ENCODE data around the gene MEDAG.
A peak's percentile ranks its signal among the peaks of the same experiment; 100 is the strongest.

MEDAG gene

DNA sequence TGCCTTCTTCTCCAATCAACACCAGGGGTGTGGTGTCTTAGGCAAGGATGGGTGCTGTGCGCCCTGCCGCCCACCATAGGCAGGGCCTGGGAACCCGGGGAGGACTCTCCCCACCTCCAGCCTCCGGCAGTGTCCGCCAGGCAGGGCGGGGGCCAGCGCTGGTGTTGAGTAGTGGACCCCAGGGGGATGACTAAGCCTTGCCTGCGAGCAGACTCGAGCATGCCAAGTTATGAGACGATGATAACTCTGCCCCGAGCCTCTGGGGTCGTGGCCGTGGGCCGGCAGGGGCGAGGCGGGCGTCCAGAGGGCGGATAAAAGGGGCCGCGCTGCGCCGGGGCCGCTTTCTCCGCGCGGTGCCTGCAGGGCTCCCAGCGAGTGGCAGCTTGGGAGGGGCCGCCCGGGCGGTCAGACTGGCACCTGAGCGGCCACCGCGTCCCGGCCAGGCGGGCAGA lies at the start of gene MEDAG:
Gene MEDAG (plus strand): TSS at position 340 of the 452 bp plus-strand sequence. CDS start 245 bp downstream, outside the sequence.
- DNase-seq, result no peak

DNA sequence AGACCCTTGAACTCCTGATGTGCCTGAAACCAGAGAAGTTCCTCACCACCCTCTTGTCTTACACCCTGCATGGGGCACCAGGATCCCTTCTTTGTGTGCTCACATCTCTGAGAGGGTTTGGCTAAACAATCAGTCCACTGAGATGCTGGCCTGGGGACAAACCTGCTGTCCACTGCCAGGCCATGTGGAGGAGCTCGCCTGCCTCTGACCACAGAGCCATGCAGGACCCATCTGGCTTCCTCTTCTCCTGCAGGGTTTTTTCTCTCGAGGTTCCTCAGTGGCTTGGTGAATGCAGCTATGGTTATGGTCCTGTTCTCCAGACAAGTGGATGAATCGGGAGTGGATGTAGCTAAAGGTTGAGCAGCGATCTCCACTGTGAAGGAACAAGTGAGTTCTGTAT lies 49.1 kb upstream of the MEDAG start:
- no peak for DNase-seq

DNA sequence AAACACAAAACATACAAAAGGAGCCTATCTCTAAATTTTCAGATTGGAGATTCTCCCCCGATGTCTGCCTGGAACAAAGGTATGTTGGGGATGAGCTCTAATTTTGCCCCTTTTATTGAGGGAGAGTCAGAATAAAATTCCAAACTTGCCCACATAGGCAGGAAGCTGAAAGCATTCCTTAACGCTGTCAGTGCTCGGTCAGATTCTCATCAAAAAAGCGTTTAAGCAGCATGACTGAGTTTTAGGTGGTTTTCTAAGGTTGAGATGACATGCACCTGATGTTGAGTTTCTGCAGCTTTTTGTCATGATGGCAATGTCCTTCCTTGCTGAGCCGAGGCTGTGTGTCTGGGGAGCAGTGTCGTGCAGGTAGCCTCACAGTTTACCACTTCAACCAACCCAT lies 48.4 kb upstream of the MEDAG start:
- DNase-seq, result no peak

DNA sequence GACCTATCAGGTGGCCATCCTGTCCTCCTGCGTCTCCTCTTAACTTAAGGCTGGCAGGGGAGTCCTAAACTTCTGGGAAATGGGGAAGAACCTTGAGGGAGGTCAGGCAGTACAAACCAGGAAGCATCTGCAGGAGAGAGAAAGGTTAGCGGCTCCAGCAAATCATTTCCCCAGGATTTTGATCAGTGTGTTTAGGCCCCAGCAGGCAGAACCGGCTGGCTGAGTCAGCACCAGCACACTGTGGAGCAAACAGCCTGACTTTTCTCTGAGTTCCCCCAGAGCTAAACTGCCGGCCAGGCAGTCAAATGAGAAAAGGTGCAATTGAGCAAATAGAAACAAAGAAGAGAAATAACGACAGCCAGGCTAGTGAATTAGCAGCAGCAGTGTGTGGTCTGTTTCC lies 46.7 kb upstream of the MEDAG start:
- no peak for DNase-seq

DNA sequence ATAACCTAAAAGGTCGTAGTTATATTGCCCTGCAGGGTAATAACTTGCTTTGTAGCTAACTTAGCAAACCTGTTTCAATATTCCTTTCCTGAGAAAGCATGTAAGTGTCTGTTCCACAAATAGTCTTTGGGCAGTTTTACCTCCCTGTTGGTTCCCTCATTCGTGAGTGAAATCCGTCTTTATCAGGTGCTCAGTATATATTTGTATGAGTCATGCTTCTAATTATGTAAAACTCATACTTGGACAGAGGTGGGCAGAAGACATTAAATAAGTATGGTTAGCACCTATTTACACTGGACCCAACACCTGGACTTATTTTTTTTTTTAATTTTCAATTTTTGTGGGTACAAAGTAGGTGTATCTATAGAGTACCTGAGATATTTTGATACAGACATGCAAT lies 44.9 kb upstream of the MEDAG start:
- no peak for DNase-seq

DNA sequence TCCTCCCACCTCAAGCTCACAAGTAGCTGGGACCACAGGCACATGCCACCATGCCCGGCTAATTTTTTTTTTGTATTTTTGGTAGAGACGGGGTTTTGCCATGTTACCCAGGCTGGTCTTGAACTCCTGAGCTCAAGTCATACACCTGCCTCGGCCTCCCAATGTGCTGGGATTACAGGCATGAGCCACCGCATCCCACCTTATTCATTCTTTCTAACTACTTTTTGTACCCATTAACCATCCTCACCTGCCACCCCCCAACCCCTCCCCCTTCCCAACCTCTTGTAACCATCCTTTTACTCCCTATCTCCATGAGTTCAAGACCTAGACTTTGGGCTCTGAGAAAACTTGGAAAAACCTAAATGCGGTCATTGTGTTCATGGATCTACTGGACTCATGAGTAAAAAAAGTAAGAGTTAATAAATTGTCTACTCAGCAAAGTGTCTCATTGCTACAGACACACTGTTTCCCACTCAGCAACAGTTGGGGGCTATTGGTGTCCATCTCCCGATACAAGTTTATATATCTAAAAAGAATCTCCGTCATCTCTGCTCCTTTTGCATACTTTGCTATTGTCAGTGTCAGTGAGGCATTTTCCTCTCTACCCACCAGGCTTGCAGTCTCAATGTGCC lies 44.1 kb upstream of the MEDAG start:
- DNase-seq, result no peak

DNA sequence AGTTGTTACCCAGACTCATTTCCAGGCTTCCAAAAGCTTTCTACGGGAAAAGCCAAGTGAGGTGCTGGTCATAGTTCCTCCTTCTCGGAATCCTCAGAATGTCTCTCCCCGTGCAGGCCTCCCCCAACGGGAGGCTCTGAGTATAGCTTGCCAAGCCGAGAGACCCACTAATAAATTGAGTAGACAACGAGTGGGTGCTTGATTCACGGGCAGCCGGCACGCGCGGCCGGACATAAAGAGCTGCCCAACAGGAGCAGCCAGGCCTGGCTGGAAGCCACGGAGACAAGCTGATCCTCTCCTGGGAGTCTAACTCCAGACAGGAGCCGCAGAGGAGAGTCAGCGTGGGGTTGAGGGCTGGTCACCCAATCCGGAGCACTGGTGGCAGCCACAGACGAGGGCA lies 43.4 kb upstream of the MEDAG start:
- DNase-seq, result no peak

DNA sequence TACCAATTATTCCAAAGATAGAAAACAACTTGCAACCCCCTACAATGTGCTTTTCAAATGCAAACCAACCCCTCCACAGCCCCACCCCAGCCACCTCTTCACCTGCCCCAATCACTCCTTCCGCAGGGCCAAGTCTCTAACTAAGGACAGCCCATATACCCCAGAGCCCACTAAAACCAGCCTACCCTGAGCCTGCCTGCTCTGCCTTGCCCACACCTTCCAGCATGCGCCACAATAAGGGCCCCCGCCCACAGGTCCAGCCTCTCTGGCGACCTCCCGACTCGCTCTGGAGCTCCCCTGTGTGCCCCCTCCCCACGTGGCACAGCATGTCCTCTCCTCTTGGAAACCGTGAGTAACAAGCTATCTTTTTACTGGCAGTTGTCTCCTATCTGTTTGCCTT lies 42.8 kb upstream of the MEDAG start:
- no peak for DNase-seq

DNA sequence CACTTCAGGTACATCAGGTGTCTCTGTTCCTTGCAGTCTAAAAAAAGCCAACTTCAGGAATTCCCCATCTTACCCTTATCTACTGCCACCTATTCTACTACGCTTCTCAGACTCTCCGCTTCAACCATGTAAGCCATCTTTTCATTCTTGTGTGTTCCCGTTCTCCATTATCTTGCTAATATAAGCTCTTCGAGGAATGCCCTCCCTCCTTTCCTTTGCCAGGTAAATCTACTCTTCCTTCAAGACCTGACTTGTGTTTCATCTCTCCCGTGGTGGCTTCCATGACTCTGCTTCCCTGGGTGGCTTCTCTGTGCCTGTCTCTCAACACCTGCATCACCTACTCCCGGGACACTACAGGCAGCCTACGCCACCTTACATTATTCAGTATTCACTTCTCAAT lies 42.3 kb upstream of the MEDAG start:
- no peak for DNase-seq

DNA sequence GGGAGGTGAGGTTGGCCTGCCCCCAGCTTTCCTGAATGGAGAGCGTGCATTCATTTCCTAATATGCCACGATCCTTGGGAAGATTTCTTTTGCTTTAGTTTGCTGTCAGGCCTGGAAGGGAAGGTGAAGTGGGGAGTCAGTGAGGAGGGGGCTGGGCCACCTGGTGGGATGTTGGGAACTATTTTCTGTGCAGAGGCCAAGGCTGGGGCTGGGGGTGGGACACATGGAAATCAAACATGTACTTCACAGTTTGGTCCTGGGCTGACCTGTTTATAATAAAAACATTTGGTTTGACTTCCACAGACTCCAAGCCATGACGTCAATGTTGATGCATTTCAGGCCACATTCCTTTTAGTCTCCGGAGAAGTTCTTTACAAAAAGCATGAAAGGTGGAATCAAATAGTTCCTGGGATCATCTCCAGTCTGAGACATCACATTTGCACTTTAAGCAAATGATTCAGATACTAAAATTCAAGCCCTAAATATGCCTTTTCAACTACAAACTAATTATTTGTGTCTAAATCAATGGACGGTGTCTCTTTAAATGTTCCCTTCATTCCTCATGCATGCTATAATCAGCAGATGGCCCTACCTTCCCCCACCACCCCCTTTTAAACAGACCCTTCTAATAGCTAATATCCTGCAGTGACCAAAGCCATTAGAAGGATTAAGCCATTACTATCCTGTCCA lies 41.5 kb upstream of the MEDAG start:
- DNase-seq, result no peak

DNA sequence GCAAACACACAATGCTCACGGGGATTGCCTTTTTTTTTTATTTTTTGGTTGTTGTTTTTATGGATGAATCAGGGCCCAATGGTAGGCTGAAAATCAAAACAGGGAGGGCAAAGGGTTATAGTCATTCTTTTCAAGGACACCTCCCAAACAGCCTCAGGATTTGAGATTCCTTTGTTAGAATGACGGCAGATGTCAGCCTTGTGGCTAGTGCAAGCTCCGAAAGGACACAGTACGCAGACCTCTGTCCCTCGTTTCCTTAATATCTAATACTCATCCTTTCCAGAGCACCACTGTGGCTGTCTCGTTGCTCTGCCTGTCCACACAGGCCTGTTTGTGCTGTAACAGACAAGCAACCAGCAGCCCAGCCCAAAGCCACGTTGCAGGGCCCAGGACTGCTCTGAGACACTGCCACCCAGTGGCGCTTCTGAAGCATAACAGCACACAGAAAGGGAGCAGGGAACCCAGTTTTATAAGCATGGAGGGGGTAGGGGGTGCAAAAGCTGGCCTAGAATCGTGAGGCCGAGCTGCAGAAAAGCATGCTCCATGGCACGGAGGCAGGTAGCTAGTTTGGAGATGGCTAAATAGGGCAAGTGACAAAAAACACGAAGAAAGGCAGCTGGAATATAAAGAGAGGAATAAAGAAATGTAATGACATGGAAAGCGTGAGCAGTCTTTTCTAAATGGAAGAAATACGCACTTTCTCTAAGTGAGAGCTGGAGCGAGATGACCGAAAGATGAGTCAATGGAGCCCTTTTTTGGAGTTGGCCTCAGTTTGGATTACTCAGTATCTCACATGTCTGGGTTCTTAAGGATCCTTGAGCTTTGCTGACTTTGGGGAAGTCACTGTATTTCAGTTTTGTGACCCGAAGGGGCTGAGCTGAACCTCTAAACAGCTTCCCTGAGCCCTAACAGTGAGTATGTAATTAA lies 40.7 kb upstream of the MEDAG start:
- peak; percentile 51 for DNase-seq

DNA sequence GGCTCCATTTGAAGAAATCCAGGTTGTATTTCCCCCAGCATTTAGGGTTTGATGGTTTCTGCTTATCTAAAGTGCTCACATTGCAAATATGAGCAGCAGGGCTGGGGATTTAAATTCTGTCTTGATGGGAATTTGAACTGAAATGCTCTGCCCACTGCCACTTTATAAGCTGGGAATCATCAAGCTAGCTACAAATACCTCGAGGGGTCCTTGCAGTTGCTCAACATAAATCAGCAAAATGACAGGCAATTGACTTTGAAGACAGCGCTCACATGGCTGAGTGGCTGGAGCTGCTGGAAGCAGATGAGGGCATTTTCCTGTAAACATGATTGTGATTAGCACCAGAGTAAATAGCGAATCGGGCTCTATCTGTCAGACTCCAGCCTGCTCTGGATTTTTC lies 39.4 kb upstream of the MEDAG start:
- no peak for DNase-seq

DNA sequence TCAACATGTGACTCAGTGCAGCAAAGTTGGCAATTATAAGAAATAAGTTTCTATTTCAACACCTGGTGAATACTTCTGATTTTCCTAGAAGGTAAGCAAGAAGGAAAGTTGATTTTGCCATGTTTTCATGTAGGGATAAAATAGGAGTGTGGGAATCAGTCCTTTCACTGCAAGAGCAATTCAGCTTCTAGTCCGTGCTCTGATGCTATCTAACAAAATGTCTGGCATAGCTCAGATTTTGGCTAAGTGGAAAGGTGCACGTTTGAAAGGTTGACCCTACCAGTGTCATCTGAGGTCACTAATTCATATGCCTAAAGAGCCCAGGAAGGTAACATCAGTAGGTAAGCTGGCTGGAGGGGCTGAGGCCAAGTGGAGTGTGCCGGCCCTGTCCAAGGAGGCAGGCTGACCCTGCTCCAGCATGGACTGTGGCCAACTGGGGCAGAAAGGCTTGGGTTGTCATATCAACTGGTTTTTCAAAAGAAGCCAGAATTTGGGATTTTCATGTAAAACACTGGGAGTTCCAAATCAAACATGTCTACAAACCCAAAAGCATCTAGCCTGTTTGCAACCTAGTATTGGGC lies 38.9 kb upstream of the MEDAG start:
- DNase-seq, result no peak

DNA sequence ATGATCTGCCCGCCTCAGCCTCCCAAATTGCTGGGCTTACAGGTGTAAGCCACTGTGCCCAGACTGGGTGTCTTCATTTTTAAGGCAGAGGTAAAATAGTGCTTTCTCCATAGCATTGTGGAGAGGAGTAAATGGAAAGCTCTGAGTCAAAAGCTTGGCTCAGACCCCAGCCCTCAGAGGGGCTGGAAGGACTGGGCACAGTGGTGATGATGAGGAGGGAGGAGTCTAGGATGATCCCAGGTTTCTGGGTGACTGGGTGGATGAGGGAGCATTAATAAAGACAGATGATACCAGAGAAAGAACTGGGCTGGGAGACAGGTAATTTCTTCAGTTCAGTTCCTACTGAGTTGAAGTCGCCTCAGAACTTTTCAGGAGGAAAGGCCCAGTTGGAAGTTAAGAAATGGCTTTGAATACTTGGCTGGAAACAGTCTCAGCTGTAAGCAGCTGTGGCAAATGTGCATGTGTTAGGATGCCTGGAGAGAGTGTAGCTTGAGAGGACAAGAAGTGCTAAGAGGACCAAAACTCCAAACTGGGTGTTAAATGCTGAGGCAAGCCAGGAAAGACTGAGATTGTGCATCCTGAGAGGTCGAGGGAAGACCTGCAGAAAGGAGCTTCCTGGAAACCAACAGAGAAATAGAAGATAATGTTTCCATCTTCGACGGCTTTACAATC lies 37.1 kb upstream of the MEDAG start:
- DNase-seq, result no peak

DNA sequence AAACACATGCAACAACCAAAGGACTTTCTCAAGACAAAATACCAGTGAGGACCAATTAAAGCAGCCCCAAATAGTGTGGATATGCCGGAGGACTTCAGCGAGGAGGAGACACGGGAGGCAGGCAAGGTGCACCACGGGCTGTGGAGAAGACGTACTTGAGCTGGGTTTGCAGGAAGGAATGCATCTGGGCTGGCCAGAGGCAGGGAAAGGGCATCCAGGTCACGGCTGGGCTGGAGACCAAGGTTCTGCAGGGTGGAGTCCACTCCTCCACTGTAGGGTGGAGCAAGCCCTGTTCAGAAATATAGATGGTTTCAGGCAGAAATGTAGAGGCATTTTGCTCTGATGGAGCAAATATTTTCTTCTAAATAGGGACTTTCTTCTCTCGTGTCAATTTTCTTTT lies 36.6 kb upstream of the MEDAG start:
- no peak for DNase-seq

DNA sequence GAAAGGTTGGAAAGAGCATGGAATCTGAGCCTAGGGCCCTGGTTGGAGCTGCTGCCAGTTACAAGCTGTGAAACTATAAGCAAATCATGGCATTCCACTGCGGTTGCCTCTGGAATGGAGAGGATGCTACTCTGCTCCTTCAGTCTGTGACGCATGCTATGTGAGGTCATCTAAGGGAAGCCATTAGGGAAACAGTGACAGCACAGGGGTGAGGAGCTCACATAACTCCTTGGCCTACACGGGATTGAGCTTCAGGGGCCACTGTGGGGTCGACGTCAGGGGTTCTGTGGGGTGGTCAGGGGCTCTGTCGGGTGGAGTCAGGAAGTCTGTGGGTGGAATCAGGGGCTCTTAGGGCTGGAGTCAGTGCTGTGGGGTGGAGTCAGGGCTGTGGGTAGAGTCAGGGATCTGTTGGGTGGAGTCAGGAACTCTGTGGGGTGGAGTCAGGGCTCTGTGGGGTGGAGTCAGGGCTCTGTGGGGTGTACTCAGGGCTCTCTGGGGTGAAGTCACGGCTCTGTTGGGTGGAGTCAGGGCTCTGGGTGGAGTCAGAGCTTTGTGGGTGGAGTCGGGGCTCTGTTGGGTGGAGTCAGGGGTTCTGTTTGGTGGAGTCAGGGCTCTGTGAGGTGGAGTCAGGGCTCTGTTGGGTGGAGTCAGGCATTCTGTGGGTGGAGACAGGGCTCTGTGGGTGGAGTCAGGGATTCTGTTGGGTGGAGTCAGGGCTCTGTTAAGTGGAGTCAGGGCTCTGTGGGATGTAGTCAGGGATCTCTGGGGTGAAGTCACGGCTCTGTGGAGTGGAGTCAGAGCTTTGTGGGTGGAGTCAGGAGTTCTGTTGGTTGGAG lies 35.8 kb upstream of the MEDAG start:
- peak; percentile 32 for DNase-seq

DNA sequence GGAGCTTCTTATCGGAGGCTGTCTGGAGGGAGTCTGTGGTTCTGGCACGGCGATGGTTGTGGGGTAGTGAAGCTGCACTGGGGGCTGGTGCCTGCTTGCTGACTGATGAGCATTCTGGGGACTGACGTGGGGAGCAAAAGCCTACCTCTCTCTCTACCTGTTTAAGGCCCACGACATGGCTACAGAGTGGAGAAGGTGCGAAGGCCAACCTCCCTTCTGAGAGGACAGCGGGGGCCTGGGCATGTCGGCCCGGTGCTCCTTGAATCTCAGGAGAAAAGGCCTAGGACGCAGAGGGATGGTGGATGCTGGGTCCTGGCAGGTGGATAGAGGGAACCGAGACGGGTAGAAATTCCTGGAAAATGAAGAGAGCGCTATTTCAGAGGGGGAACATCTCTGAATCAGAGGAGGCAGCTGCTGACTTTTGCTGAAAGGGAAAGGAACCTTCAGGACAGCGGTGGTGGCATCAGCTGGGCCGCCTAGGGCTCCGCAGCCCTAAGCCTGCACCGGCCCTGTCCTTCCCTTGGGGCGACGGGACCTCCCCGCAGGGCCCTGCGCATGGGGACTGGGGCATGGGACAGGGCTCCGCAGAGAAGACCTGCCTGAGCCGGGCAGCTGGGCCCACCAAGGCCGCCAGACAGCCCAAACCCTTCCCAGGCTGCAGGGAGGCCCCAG lies 35.0 kb upstream of the MEDAG start:
- no peak for DNase-seq

DNA sequence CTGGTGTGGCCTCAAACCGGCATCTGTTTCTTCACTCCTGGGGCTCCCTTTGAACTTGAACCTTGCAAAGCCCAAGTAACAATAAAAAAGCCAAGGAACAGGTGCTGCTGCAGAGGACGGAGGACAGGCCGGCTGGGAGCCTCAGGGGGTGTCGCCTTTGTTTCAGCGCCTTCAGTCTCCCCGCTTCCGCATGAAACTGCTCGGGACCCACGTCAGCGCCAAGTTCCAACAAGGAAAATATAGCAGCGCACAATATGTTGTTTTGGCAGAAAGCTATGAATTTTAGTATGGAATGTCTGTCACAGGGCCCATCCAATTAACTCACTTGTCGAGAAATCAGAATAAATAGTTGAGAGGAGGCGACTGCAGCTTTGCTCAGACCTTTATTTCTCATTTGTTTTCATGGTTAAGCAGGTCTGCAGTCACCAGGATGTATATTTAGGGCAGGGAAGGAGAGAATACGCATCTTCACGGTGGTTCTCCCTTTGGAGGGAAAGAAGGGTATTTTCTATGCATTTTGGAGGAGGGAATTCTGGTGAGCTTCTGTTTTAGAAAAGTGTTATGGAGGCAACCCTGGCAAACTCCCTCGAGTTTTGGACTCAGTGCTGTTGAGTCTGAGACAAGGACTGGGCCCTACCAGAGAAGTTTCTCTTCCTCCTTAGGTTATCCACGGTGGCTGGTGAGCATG lies 34.3 kb upstream of the MEDAG start:
- no peak for DNase-seq

DNA sequence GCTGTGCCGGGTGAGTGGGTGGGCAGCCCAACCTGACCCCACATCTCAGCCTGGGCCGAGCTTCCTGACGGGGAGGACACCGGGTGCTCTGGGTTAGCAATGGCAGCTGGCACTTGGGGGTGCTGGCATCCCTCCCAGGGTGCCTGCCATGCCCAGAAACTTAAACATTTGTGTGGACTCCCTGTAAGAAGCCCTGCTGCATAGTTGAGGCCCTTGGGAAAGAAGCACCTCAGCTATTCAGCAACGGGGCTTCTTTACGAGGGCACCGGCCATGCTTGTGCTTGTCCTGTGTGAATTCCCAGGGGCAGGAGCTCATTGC lies 33.8 kb upstream of the MEDAG start:
- DNase-seq, result no peak

DNA sequence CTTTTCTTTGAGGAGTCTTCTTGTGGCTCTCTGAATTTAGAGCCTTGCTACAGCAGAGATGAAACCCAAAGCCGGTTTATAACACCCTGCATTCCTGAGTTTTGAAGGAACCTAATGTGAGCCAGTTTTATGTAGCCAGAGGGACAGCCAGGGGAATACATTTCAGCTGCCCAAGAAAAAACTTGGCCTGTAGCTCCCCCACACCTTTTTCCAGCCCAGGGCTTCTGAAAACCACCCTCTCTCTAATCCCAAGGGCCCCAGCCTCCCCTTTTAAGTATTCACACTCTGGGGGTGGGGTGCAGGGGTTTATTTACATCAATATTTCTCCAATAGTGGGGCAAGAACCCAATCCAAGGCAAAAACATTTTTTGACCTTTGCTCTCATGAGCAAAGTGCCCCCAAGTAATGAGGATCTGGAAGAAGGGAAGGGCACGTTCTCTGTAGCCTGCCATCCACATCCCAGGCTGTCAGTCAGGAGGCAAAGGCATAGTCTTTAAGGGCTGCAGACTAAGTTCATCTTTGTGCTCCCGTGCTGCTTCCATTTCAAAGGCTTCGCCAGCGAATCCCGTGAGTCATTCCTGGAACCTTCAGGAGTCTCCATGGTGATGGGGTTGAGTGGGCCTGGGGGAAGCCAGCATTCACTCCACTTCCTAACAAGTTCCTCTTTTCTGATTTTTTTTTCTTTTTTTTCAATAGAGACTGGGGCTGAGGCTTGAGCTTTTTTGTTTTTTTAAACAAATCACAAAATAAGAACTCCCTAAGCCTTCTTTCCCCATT lies 33.2 kb upstream of the MEDAG start:
- no peak for DNase-seq

All from activated naive CD4-positive, alpha-beta T cell treated with Interleukin-2 at 50 U/mL for 16 hours (primary cell).